IMR-90 (cell line): ENCODE data around the gene GSK3B. TPM values are rescaled to one million over a fixed set of nuclear protein-coding genes. Genes with fewer than 3 reads are reported as not detected.

Source experiments
- ATAC-seq: fragments of 200-7000 bp; cut with Tn5 transposase; 2 replicates; pipeline ENCODE4 v1.9.1; 2020; ENCODE audit warnings: low read depth, mild to moderate bottlenecking, moderate library complexity
- BruUV-seq: library from RNA; stranded (reverse); fragments of 400-500 nt; replicated peaks from 2 replicates; lab custom pipeline; 2021; lab: Mats Ljungman, UMichigan
- CTCF ChIA-PET: fragments of 300-600 bp; formaldehyde crosslinking; extraction: SDS; loops from one replicate; lab custom pipeline; 2021; ENCODE audit warnings: antibody characterized with exemption; lab: Yijun Ruan, JAX
- POLR2A ChIA-PET: fragments of 300-600 bp; sonication (Branson Sonifier 250); formaldehyde crosslinking; loops from one replicate; lab custom pipeline; 2022; ENCODE audit warnings: antibody characterized with exemption; ENCODE audit not compliant: unreplicated experiment; lab: Charles Lee
- DNase-seq: peaks from one replicate; pipeline ENCODE4 v3.0.0; 2013
- H2AFZ ChIP-seq: replicated peaks from 2 replicates; pipeline ENCODE3; 2013; ENCODE audit warnings: low read length, mild to moderate bottlenecking; ENCODE audit not compliant: poor library complexity
- H2AK5ac ChIP-seq: 2 replicates; pipeline ENCODE4 v1.6.1; 2013; ENCODE audit warnings: low read depth, low read length, inconsistent platforms
- H2AK9ac ChIP-seq: replicated peaks from 2 replicates; pipeline ENCODE3; 2013; ENCODE audit warnings: mild to moderate bottlenecking, low read depth, low read length, moderate library complexity; ENCODE audit not compliant: poor library complexity
- H2BK120ac ChIP-seq: 2 replicates; pipeline ENCODE4 v1.6.1; 2013; ENCODE audit warnings: low read depth, low read length, inconsistent platforms
- H2BK15ac ChIP-seq: 3 replicates; pipeline ENCODE4 v1.6.1; 2013; ENCODE audit warnings: low read depth, low read length, inconsistent platforms
- H2BK20ac ChIP-seq: 2 replicates; pipeline ENCODE4 v1.6.1; 2013; ENCODE audit warnings: low read depth, mild to moderate bottlenecking, inconsistent platforms, low read length, moderate library complexity
- H2BK5ac ChIP-seq: 2 replicates; pipeline ENCODE4 v1.6.1; 2013; ENCODE audit warnings: mild to moderate bottlenecking, low read depth, low read length, inconsistent platforms; ENCODE audit not compliant: poor library complexity, severe bottlenecking
- H3K14ac ChIP-seq: replicated peaks from 2 replicates; pipeline ENCODE4 v1.6.1; 2013; ENCODE audit warnings: low read depth, low read length, inconsistent platforms
- H3K18ac ChIP-seq: 2 replicates; pipeline ENCODE4 v1.6.1; 2013; ENCODE audit warnings: low read depth, low read length, control low read depth
- H3K23ac ChIP-seq: 2 replicates; pipeline ENCODE4 v1.6.1; 2013; ENCODE audit warnings: low read depth, low read length, inconsistent platforms
- H3K27ac ChIP-seq: 2 replicates; pipeline ENCODE4 v1.5.1; 2013; ENCODE audit warnings: mild to moderate bottlenecking, control low read depth, low read length; ENCODE audit not compliant: insufficient read depth
- H3K27me3 ChIP-seq: 2 replicates; pipeline ENCODE4 v1.6.1; 2013; ENCODE audit warnings: low read length; ENCODE audit not compliant: control insufficient read depth, insufficient read depth
- H3K36me3 ChIP-seq: 2 replicates; pipeline ENCODE4 v1.6.1; 2013; ENCODE audit warnings: low read length, mixed read lengths; ENCODE audit not compliant: control insufficient read depth, insufficient read depth
- H3K4ac ChIP-seq: 2 replicates; pipeline ENCODE4 v1.6.1; 2013; ENCODE audit warnings: low read depth, low read length, inconsistent platforms
- H3K4me1 ChIP-seq: 2 replicates; pipeline ENCODE4 v1.6.1; 2013; ENCODE audit warnings: low read length, mixed read lengths; ENCODE audit not compliant: control insufficient read depth, insufficient read depth
- H3K4me2 ChIP-seq: 2 replicates; pipeline ENCODE4 v1.6.1; 2013; ENCODE audit warnings: low read depth, mild to moderate bottlenecking, control low read depth, low read length, moderate library complexity
- H3K4me3 ChIP-seq: 2 replicates; pipeline ENCODE4 v1.5.1; 2013; ENCODE audit warnings: low read depth, mild to moderate bottlenecking, control low read depth, low read length, moderate library complexity; ENCODE audit not compliant: insufficient read depth
- H3K56ac ChIP-seq: 2 replicates; pipeline ENCODE4 v1.6.1; 2013; ENCODE audit warnings: low read length, inconsistent platforms; ENCODE audit not compliant: insufficient read depth; ENCODE audit errors: extremely low read depth
- H3K79me1 ChIP-seq, 2 experiments: 2 replicates each; pipeline ENCODE4 v1.6.1; 2013; ENCODE audit warnings: low read length in 2 of 2, inconsistent platforms in 1 of 2, low read depth in 1 of 2
- H3K9ac ChIP-seq: 2 replicates; pipeline ENCODE4 v1.6.1; 2013; ENCODE audit warnings: low read depth, low read length, control low read depth
- H3K9me1 ChIP-seq: 2 replicates; pipeline ENCODE4 v1.6.1; 2013; ENCODE audit warnings: low read length, inconsistent platforms; ENCODE audit not compliant: insufficient read depth
- H3K9me3 ChIP-seq: 2 replicates; pipeline ENCODE4 v1.6.1; 2013; ENCODE audit warnings: low read length; ENCODE audit not compliant: control insufficient read depth, insufficient read depth
- H4K20me1 ChIP-seq: 2 replicates; pipeline ENCODE4 v1.6.1; 2013; ENCODE audit warnings: low read length, inconsistent platforms; ENCODE audit not compliant: insufficient read depth
- H4K5ac ChIP-seq: 2 replicates; pipeline ENCODE4 v1.6.1; 2013; ENCODE audit warnings: mild to moderate bottlenecking, low read depth, low read length, control low read depth
- H4K8ac ChIP-seq, 2 experiments: 2 replicates each; pipeline ENCODE4 v1.6.1; 2013; ENCODE audit warnings: low read depth in 2 of 2, low read length in 2 of 2, control low read depth in 1 of 2, inconsistent platforms in 1 of 2
- H4K91ac ChIP-seq: 2 replicates; pipeline ENCODE4 v1.6.1; 2013; ENCODE audit warnings: low read depth, low read length, inconsistent platforms; ENCODE audit not compliant: insufficient read depth
- BHLHE40 ChIP-seq: fragments of 150-350 bp; IDR thresholded peaks from 2 replicates; pipeline ENCODE4 v1.6.1; 2016; ENCODE audit warnings: mild to moderate bottlenecking, low read depth, low read length
- CHD1 ChIP-seq: IDR thresholded peaks from 2 replicates; pipeline ENCODE4 v1.6.1; 2012; ENCODE audit warnings: low read depth, low read length, improper control_type of control experiment
- FOS ChIP-seq: fragments of 150-350 bp; IDR thresholded peaks from 2 replicates; pipeline ENCODE4 v1.6.1; 2016; ENCODE audit warnings: low read depth, low read length
- POLR2A ChIP-seq: IDR thresholded peaks from 2 replicates; pipeline ENCODE4 v1.6.1; 2012; ENCODE audit warnings: mild to moderate bottlenecking, low read depth, low read length
- RAD21 ChIP-seq: IDR thresholded peaks from 2 replicates; pipeline ENCODE4 v1.6.1; 2012; ENCODE audit warnings: low read length, improper control_type of control experiment
- RCOR1 ChIP-seq: IDR thresholded peaks from 2 replicates; pipeline ENCODE4 v1.6.1; 2012; ENCODE audit warnings: mild to moderate bottlenecking, low read length, improper control_type of control experiment; ENCODE audit not compliant: insufficient replicate concordance
- SMC3 ChIP-seq: fragments of 150-350 bp; IDR thresholded peaks from 2 replicates; pipeline ENCODE4 v1.6.1; 2016; ENCODE audit warnings: low read depth, mild to moderate bottlenecking, antibody characterized with exemption, low read length, moderate library complexity
- WGBS, 2 experiments: methylation state at CpG; one replicate each; pipeline versions ENCODE4 v1.1.5 to v1.1.7; 2013; ENCODE audit warnings: missing lambda C conversion rate in 2 of 2; ENCODE audit not compliant: insufficient read length in 1 of 2; ENCODE audit errors: extremely low coverage in 2 of 2; 5-methylcytosine and 5-hydroxymethylcytosine counted together
- dilution Hi-C: fragments of 300-500 bp; cut with HindIII; formaldehyde crosslinking; loops from one replicate; pipeline ENCODE4 v1.14.3; 2018; ENCODE audit warnings: low sequenced_read_pairs; ENCODE audit not compliant: unreplicated experiment
- in situ Hi-C: fragments of 300-500 bp; cut with MboI; formaldehyde crosslinking; loops from 3 replicates; pipeline ENCODE4 v1.14.3; 2019; ENCODE audit warnings: low sequenced_read_pairs, inconsistent platforms, mixed read lengths
- intact Hi-C: fragments of 100-400 bp; cut with micrococcal nuclease; formaldehyde crosslinking; loops from 2 replicates; pipeline ENCODE4 v1.10.0; 2022
- polyA plus RNA-seq, 3 experiments: library from polyadenylated mRNA; depleted of rRNA; stranded (reverse); fragments of >200 nt; gene quantifications; 2 replicates each; pipeline ENCODE4 v1.2.3, GENCODE V29; 2012; ENCODE audit warnings: low replicate concordance in 1 of 3
- total RNA-seq: library from RNA; depleted of rRNA; stranded (reverse); fragments of >200 nt; gene quantifications from 2 replicates; pipeline ENCODE4 v1.2.3, GENCODE V29; 2012
- TF ChIP-seq, protein P1 (sequence below): fragments of 150-350 bp; IDR thresholded peaks from 2 replicates; pipeline ENCODE4 v1.6.1; 2016; ENCODE audit warnings: low read depth, mild to moderate bottlenecking, low read length, moderate library complexity, borderline replicate concordance

The GSK3B gene
- total and polyA plus RNA-seq, 2 of the 4 experiments (the other 2 are of a cell fraction) = 19.2 to 33.2 TPM

DNA sequence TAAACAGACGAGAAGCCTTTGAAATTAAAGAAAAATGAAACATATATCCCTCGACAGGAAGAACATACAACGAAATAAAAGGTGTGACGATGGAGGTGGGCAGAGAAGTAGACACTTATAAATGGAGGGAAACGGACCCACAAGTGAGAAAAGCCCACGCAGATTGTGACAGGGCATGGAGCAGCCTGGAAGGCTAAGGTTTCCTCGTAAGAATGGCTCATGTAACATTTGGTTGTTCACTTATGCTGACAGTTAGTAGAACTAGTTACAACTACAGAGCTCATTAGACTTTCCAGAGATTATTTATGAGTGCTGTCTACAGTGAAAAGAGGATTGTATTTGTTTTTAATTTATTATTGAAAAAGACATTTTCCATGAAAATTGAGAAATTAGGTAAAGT lies 229.8 kb downstream of the GSK3B start:
- Histone ChIP-seq H3K36me3 (peaks cover 9% of the 10 kb centered on the region), H3K9me3 (no peaks in the 10 kb centered on the region), H3K79me1 (peaks cover 6 to 13% of the 10 kb centered on the region in 2 experiments; a peak in 3 of 4 replicates), H3K4me3 (no peak overlapping the region), H3K4ac (no peak overlapping the region), H2AK9ac (no peak overlapping the region), H3K27me3 (no peaks in the 10 kb centered on the region), H3K9ac (no peak overlapping the region), H3K56ac (no peak overlapping the region), H3K27ac (no peak overlapping the region), H4K5ac (no peak overlapping the region), H3K18ac (no peak overlapping the region), H2AFZ (no peak overlapping the region), H2BK15ac (no peak overlapping the region), H3K4me2 (no peak overlapping the region), H3K4me1 (peaks cover 2% of the 10 kb centered on the region; the same call in 1 of the 2 replicates), H2BK120ac (no peak overlapping the region), H4K20me1 (no peaks in the 10 kb centered on the region), H3K9me1 (no peaks in the 10 kb centered on the region), H2AK5ac (no peak overlapping the region), H2BK20ac (no peak overlapping the region), H4K91ac (no peak overlapping the region), H3K23ac (no peak overlapping the region), H2BK5ac (no peak overlapping the region), H3K14ac (no peak overlapping the region), H4K8ac (no peak overlapping the region)
- ChIA-PET POLR2A (no interaction called here), CTCF (no interaction called here)
- in situ Hi-C loops (no loop called here), dilution Hi-C loops (no loop called here), intact Hi-C loops (no loop called here)
- no TSS peak for BruUV-seq
- no CpG with 5 or more reads among the region's 7 CpGs for WGBS, 2 experiments
- TF ChIP-seq RAD21 (no peak), RCOR1 (no peak), POLR2A (no peak), FOS (no peak), CHD1 (no peak), SMC3 (no peak), BHLHE40 (no peak)
- TF ChIP-seq, protein P1, sequence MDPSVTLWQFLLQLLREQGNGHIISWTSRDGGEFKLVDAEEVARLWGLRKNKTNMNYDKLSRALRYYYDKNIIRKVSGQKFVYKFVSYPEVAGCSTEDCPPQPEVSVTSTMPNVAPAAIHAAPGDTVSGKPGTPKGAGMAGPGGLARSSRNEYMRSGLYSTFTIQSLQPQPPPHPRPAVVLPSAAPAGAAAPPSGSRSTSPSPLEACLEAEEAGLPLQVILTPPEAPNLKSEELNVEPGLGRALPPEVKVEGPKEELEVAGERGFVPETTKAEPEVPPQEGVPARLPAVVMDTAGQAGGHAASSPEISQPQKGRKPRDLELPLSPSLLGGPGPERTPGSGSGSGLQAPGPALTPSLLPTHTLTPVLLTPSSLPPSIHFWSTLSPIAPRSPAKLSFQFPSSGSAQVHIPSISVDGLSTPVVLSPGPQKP = no peak
- no peak for DNase-seq
- no peak for ATAC-seq
